Left cardiac atrium (tissue), 4 donors: ENCODE results near the gene LRRC59. TPM values are rescaled to one million over a fixed set of nuclear protein-coding genes. Genes with fewer than 3 reads are reported as not detected.
A peak's percentile ranks its signal among the peaks of the same experiment; 100 is the strongest.
"Not testable (repeated sequence)": the region's sequence is repeated elsewhere in the genome, so short reads cannot be mapped to it uniquely, and the experiment has no call there.

ENCODE experiments used
- ATAC-seq, 2 donors: fragments of 200-7000 bp; cut with Tn5 transposase; one replicate each; pipeline ENCODE4 v1.9.1; 2020; ENCODE audit warnings: mild to moderate bottlenecking in 2 of 2, moderate library complexity in 2 of 2
- DNase-seq: peaks from one replicate; pipeline ENCODE4 v3.0.0-alpha.2; 2020
- intact Hi-C, 2 donors: fragments of 100-400 bp; cut with DNase I; formaldehyde crosslinking; loops; one replicate each; pipeline versions ENCODE4 v1.14.1 to v1.15.1; 2022 to 2023
- long read RNA-seq: library from polyadenylated mRNA; unstranded; transcript quantifications from one replicate; pipeline ENCODE4 v2.0.0, GENCODE V29; 2021
- total RNA-seq, 2 donors: library from RNA; stranded (reverse); fragmentation: NEBNext Ultra II Directional; extraction: Animal tissue kit (Norgen Biotek cat#: 25700); gene quantifications; one replicate each; pipeline ENCODE4 v1.2.1, GENCODE V29; 2021
- donor health status: DM: no; HTN: yes; CAD: no.
- donor health status: DM: no; HTN: yes; CAD: no; lungs with severe emphysema.
- donor health status: DM: yes; HTN: yes; CAD: no.
- donor health status: Dilated cardiomyopathy.

LRRC59 gene
- total RNA-seq = 10 to 100 TPM; 35.3 to 70.5 TPM
- long read RNA-seq, transcript LRRC59-201 (7 exons, 2,910 nt) = major isoform, 39 of 45 reads
- long read RNA-seq, partial matches to known transcripts = 5 of 45 reads
- long read RNA-seq, other reads (novel, unspliced or antisense) = 1 of 45 reads

- ATAC-seq (peak; percentile 96 to 97), DNase-seq (peak; percentile 94)
- intact Hi-C loops = no loop called here
Measured at GRCh38 chr17:50397111-50397918, at the start of gene LRRC59. TSS of gene LRRC59 (minus strand) at chr17:50397523. CDS start at chr17:50397317, 206 bp downstream.

GRCh38 chr17:50445730-50446325, 48.5 kb upstream of the LRRC59 start:
- ATAC-seq (no peak), DNase-seq (no peak)
- intact Hi-C loops = no loop called here

- intact Hi-C loops = no loop called here
- ATAC-seq = no peak
- no peak for DNase-seq
Measured at GRCh38 chr17:50444841-50445715, 47.8 kb upstream of the LRRC59 start.

- peak; percentile 60 to 85 for ATAC-seq
- peak; percentile 52 for DNase-seq
- intact Hi-C loops = no loop called here
Measured at GRCh38 chr17:50443505-50443974, 46.2 kb upstream of the LRRC59 start.

- intact Hi-C loops = no loop called here
- ATAC-seq (no peak), DNase-seq (no peak)
Measured at GRCh38 chr17:50440838-50441829, 43.8 kb upstream of the LRRC59 start.

- ATAC-seq = peak in 1 of 2 donors; percentile 38
- DNase-seq = no peak
- intact Hi-C loops = no loop called here
Measured at GRCh38 chr17:50440172-50440837, 43.0 kb upstream of the LRRC59 start.

GRCh38 chr17:50439008-50439407, 41.7 kb upstream of the LRRC59 start:
- intact Hi-C loops = no loop called here
- DNase-seq (no peak), ATAC-seq (no peak)

GRCh38 chr17:50437409-50437808, 40.1 kb upstream of the LRRC59 start:
- DNase-seq (no peak), ATAC-seq (no peak)
- intact Hi-C loops = no loop called here

- DNase-seq (no peak), ATAC-seq (no peak)
- intact Hi-C loops = no loop called here
Measured at GRCh38 chr17:50432125-50432762, 34.9 kb upstream of the LRRC59 start.

- DNase-seq (no peak), ATAC-seq (no peak)
- intact Hi-C loops = no loop called here
Measured at GRCh38 chr17:50430821-50431618, 33.7 kb upstream of the LRRC59 start.

GRCh38 chr17:50429793-50430192, 32.5 kb upstream of the LRRC59 start:
- no peak for ATAC-seq
- intact Hi-C loops = loop anchor here in 1 of 2 donors (5.0 kb wide), 1 partner anchor 48 kb away; the partner anchor contains the start of gene RSAD1
- no peak for DNase-seq

GRCh38 chr17:50428831-50429424, 31.6 kb upstream of the LRRC59 start:
- no peak for DNase-seq
- ATAC-seq = no peak
- intact Hi-C loops = loop anchor here in 1 of 2 donors (5.0 kb wide), 1 partner anchor 48 kb away; the partner anchor contains the start of gene RSAD1

- not testable (repeated sequence) for ATAC-seq, DNase-seq
- intact Hi-C loops = loop anchor here in 1 of 2 donors (5.0 kb wide), 1 partner anchor 49 kb away; the partner anchor contains the start of gene RSAD1
Measured at GRCh38 chr17:50428126-50428525, 30.8 kb upstream of the LRRC59 start.

GRCh38 chr17:50426814-50427787, 29.8 kb upstream of the LRRC59 start:
- DNase-seq (peak; percentile 35), ATAC-seq (peak; percentile 39 to 62)
- intact Hi-C loops = loop anchor here in 1 of 2 donors (5.0 kb wide), 1 partner anchor 50 kb away; the partner anchor contains the start of gene RSAD1

- intact Hi-C loops = loop anchor here in 1 of 2 donors (5.0 kb wide), 1 partner anchor 51 kb away; the partner anchor contains the start of gene RSAD1
- no peak for DNase-seq
- ATAC-seq = peak; percentile 3 to 8
Measured at GRCh38 chr17:50426472-50426782, 29.1 kb upstream of the LRRC59 start.
